ENCODE data around the gene ZP3. TPM values are rescaled to one million over a fixed set of nuclear protein-coding genes. Genes with fewer than 3 reads are reported as not detected.
"Not testable (repeated sequence)": the region's sequence is repeated elsewhere in the genome, so short reads cannot be mapped to it uniquely, and the experiment has no call there.

The ZP3 gene
- total RNA-seq, 1 donor from 2014 or later, result 0.89 TPM

DNA sequence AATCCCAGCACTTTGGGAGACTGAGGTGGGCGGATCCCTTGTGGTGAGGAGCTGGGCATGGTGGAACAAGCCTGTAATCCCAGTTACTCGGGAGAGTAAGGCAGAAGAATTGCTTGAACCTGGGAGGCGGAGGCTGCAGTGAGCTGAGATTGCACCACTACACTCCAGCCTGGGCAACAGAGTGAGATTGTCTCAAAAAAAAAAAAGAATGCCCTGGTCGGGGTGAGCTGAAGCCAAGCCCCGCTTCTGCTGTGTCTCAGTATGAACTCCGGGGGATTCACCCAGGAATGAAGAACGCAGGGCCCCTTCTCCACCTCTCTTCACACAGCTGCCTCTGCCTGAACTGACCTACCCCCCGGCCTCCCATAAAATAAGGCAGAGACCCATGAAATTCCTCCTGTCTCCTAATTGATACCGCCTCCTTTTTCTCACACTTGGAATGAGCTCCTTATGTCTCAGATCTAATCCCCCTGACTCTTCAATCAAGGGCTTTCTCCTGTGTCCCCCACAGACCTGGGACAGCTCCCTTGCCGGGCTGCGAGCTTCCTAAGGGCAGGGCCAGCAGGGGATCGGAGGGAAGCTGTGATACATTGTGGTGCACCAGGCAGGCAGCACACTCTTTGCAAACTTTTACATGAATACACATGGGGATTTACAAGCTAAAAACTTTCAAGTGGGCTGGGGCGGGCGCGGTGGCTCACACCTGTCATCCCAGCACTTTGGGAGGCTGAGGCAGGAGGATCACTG lies 911 bp upstream of the ZP3 start:
- no peak for DNase-seq (ENCODE audit: low spot score in 2 of 2, unreplicated experiment in 2 of 2)
- H3K4me1 Mint-ChIP-seq, result peaks cover 19% of the 10 kb centered on the region
- H3K27ac Mint-ChIP-seq, result peak overlapping the region; percentile 68
- H3K27me3 Mint-ChIP-seq (ENCODE audit: low read depth), result no peaks in the 10 kb centered on the region
- H3K36me3 Mint-ChIP-seq, result no peaks in the 10 kb centered on the region
- no peak overlapping the region for H3K4me3 Mint-ChIP-seq
- TF ChIP-seq, protein P1, sequence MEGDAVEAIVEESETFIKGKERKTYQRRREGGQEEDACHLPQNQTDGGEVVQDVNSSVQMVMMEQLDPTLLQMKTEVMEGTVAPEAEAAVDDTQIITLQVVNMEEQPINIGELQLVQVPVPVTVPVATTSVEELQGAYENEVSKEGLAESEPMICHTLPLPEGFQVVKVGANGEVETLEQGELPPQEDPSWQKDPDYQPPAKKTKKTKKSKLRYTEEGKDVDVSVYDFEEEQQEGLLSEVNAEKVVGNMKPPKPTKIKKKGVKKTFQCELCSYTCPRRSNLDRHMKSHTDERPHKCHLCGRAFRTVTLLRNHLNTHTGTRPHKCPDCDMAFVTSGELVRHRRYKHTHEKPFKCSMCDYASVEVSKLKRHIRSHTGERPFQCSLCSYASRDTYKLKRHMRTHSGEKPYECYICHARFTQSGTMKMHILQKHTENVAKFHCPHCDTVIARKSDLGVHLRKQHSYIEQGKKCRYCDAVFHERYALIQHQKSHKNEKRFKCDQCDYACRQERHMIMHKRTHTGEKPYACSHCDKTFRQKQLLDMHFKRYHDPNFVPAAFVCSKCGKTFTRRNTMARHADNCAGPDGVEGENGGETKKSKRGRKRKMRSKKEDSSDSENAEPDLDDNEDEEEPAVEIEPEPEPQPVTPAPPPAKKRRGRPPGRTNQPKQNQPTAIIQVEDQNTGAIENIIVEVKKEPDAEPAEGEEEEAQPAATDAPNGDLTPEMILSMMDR (IDR thresholded peaks at IDR 0.05; ENCODE audit: unreplicated experiment), result no peak
- peaks cover 6% of the 10 kb centered on the region for H3K9me3 Mint-ChIP-seq

DNA sequence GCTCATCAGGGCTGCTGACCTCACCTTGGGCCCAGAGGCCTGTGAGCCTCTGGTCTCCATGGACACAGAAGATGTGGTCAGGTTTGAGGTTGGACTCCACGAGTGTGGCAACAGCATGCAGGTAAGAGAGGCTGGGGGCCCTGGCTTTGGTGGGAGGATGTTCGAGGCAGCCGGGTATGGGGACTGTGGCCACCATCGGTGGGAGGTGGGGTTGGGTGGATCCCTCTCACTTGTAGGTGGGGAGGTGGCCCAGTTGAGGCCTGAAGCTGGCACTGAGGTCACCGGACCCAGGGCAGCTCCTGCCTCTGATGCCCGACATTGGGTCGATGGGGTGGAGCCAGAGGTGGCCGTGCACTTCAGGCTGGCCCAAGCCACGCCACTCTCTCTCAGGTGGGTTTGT lies 406 bp downstream of the ZP3 start:
- no peaks in the 10 kb centered on the region for H3K36me3 Mint-ChIP-seq
- DNase-seq (ENCODE audit: low spot score in 2 of 2, unreplicated experiment in 2 of 2), result no peak
- no peaks in the 10 kb centered on the region for H3K27me3 Mint-ChIP-seq (ENCODE audit: low read depth)
- TF ChIP-seq, protein P1 (IDR thresholded peaks at IDR 0.05; ENCODE audit: unreplicated experiment), result no peak
- H3K9me3 Mint-ChIP-seq, result peaks cover 4% of the 10 kb centered on the region
- peaks cover 15% of the 10 kb centered on the region for H3K4me1 Mint-ChIP-seq
- H3K27ac Mint-ChIP-seq, result no peak overlapping the region
- H3K4me3 Mint-ChIP-seq, result no peak overlapping the region

DNA sequence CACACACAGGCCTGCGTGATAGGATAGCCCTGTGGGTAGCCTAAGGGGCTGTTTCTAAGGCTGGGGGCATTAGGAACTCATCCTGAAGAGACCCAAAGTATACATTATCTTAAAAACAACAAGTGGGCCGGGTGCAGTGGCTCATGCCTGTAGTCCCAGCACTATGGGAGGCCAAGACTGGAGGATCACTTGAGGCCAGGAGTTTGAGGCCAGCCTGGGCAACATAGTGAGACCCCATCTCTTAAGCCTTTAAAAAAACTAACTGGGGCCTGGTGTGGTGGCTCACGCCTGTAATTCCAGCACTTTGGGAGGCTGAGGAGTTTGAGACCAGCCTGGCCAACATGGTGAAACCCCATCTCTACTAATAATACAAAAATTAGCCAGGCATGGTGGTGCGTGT lies 808 bp downstream of the ZP3 start:
- H3K4me1 Mint-ChIP-seq, result peaks cover 15% of the 10 kb centered on the region
- not testable (repeated sequence) for H3K27ac Mint-ChIP-seq; H3K36me3 Mint-ChIP-seq; H3K9me3 Mint-ChIP-seq; H3K27me3 Mint-ChIP-seq (ENCODE audit: low read depth); DNase-seq (ENCODE audit: low spot score in 2 of 2, unreplicated experiment in 2 of 2); H3K4me3 Mint-ChIP-seq

DNA sequence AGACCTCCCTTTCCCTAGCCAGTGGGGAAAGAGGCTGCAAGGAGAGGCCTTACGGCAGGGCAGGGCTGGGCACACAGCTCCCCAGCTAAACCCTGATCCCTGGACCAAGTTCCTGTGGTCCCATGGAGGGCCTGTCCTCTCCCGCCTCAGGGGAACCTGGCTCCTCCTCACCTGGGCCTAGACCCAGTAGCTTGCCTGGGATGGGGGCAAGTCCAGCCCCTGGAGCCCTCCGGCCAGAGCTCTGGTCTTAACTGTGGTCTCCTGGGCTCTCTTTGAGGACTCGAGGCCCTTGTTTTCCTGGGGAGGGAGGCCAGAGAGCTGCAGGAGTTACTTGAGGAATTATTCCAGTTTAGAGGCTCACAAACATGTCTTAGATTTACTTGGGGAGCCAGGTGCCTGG lies 1.5 kb downstream of the ZP3 start:
- no peak for DNase-seq (ENCODE audit: low spot score in 2 of 2, unreplicated experiment in 2 of 2)
- Mint-ChIP-seq H3K4me3 (no peak overlapping the region), H3K27me3 (ENCODE audit: low read depth) (no peaks in the 10 kb centered on the region), H3K27ac (no peak overlapping the region), H3K9me3 (no peaks in the 10 kb centered on the region), H3K4me1 (peaks cover 15% of the 10 kb centered on the region), H3K36me3 (no peaks in the 10 kb centered on the region)
- TF ChIP-seq, protein P1 (IDR thresholded peaks at IDR 0.05; ENCODE audit: unreplicated experiment), result no peak

DNA sequence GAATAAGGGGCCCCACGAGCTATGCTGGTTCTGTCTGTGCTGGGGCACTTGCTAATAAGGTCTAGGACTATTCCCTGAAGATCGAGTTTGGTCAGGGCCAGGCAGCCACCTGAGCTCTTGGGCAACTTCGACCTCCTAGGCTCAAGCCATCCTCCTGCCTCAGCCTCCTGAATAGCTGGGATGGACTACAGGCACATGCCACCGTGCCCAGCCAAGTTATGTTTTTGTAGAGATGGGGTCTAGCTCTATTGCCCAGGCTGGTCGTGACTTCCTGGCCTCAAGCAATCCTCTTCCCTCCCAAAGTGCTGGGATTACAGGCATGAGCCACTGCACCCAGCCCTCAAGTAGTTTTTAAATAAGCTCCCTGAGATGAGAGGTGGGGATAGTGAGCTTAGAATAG lies 2.9 kb downstream of the ZP3 start:
- Mint-ChIP-seq H3K9me3 (no peaks in the 10 kb centered on the region), H3K27me3 (ENCODE audit: low read depth) (no peaks in the 10 kb centered on the region), H3K4me1 (peaks cover 15% of the 10 kb centered on the region), H3K36me3 (no peaks in the 10 kb centered on the region), H3K4me3 (no peak overlapping the region), H3K27ac (no peak overlapping the region)
- DNase-seq (ENCODE audit: low spot score in 2 of 2, unreplicated experiment in 2 of 2), result no peak
- TF ChIP-seq, protein P1 (IDR thresholded peaks at IDR 0.05; ENCODE audit: unreplicated experiment), result no peak

DNA sequence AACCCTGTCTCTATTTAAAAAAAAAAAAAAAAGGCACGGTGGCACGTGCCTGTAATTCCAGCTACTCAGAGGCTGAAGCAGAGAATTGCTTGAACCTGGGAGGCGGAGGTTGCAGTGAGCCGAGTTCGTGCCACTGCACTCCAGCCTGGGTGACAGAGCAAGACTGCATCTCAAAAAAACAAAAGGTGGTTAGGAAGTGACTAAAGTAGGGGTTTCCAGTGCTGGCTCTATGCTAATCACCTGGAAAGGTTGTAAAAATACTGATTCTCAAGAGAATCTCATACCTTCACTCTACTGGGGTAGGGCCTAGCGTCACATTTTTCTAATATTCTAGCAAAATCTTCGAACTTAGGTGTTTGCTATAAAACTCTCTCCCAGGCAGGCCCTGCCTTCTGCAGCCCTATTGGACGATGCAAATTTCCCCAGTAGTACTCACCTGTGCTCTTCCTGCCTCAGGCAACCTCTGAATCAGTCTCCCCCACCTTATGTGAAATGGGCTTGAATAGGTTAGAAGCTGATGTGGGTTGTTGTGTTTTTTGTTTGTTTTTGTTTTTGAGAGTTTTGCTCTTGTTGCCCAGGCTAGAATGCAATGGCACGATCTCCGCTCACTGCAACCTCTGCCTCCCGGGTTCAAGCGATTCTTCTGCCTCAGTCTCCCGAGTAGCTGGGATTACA lies 3.5 kb downstream of the ZP3 start:
- DNase-seq (ENCODE audit: low spot score in 2 of 2, unreplicated experiment in 2 of 2), result no peak
- no peak overlapping the region for H3K27ac Mint-ChIP-seq
- TF ChIP-seq, protein P1 (IDR thresholded peaks at IDR 0.05; ENCODE audit: unreplicated experiment), result no peak
- H3K4me3 Mint-ChIP-seq, result no peak overlapping the region
- H3K36me3 Mint-ChIP-seq, result no peaks in the 10 kb centered on the region
- no peaks in the 10 kb centered on the region for H3K27me3 Mint-ChIP-seq (ENCODE audit: low read depth)
- H3K9me3 Mint-ChIP-seq, result no peaks in the 10 kb centered on the region
- H3K4me1 Mint-ChIP-seq, result peaks cover 9% of the 10 kb centered on the region

Measured in mesothelial cell of epicardium (in vitro differentiated cells).